Endothelial cell of umbilical vein (primary cell): ENCODE results near the gene APOBEC3A. TPM values are rescaled to one million over a fixed set of nuclear protein-coding genes. Genes with fewer than 3 reads are reported as not detected.

Experiments
- BruUV-seq: library from RNA; stranded (reverse); fragments of 400-500 nt; replicated peaks from 2 replicates; lab custom pipeline; 2021; lab: Mats Ljungman, UMichigan
- CTCF ChIA-PET: fragments of 300-600, 350-600 bp; sonication (Branson Sonifier 250); formaldehyde crosslinking; loops from one replicate; lab custom pipeline; 2021; ENCODE audit warnings: antibody characterized with exemption, inconsistent platforms; lab: Charles Lee
- POLR2A ChIA-PET: fragments of 300-600, 350-600 bp; sonication (Branson Sonifier 250); formaldehyde crosslinking; loops from one replicate; lab custom pipeline; 2021; ENCODE audit warnings: antibody characterized with exemption, inconsistent platforms; lab: Charles Lee
- DNase-seq: peaks from one replicate; pipeline ENCODE4 v3.0.0-alpha.2; 2011; ENCODE audit warnings: low read depth, low spot score
- FAIRE-seq: peaks from 2 replicates; lab custom pipeline; 2011; peaks lifted over from hg19 to GRCh38; lab: Jason Lieb, UNC
- H2AFZ ChIP-seq: 2 replicates; pipeline ENCODE4 v1.6.0; 2012; ENCODE audit warnings: low read depth, low read length, control low read depth, inconsistent platforms
- H3K27ac ChIP-seq: 2 replicates; pipeline ENCODE4 v1.5.1; 2011; ENCODE audit warnings: low read depth, mild to moderate bottlenecking, control low read depth, low read length, moderate library complexity; ENCODE audit not compliant: insufficient read depth
- H3K27me3 ChIP-seq, 2 experiments: 2 replicates each; pipeline versions ENCODE4 v1.6.0 to v1.6.1; 2011; ENCODE audit warnings: low read length in 2 of 2, mixed read lengths in 1 of 2; ENCODE audit not compliant: control insufficient read depth in 2 of 2, insufficient read depth in 2 of 2
- H3K36me3 ChIP-seq, 2 experiments: 2 replicates in 1 of 2; 3 replicates in 1 of 2; pipeline ENCODE4 v1.5.1; 2011; ENCODE audit warnings: low read length in 2 of 2, mild to moderate bottlenecking in 1 of 2, moderate library complexity in 1 of 2; ENCODE audit not compliant: control insufficient read depth in 2 of 2, insufficient read depth in 2 of 2; ENCODE audit errors: extremely low read depth in 1 of 2
- H3K4me1 ChIP-seq: 3 replicates; pipeline ENCODE4 v1.5.1; 2011; ENCODE audit warnings: mild to moderate bottlenecking, low read length; ENCODE audit not compliant: control insufficient read depth, insufficient read depth; ENCODE audit errors: extremely low read depth
- H3K4me2 ChIP-seq: 2 replicates; pipeline ENCODE4 v1.6.1; 2011; ENCODE audit warnings: low read length, control low read depth, mixed read lengths; ENCODE audit not compliant: insufficient read depth
- H3K4me3 ChIP-seq, 3 experiments: fragments of 200-600 bp in 1 of 3; sonication (generic), shearing (Covaris generic) in 1 of 3; replicated peaks in 1 of 3; 2 replicates each; pipeline ENCODE4 v1.5.1; 2011 to 2016; ENCODE audit warnings: control low read depth in 3 of 3, low read length in 3 of 3, mild to moderate bottlenecking in 2 of 3, inconsistent platforms in 1 of 3, low read depth in 1 of 3, moderate library complexity in 1 of 3; ENCODE audit not compliant: insufficient read depth in 1 of 3
- H3K79me2 ChIP-seq: 2 replicates; pipeline ENCODE4 v1.6.0; 2012; ENCODE audit warnings: low read length, inconsistent platforms; ENCODE audit not compliant: control insufficient read depth, insufficient read depth
- H3K9ac ChIP-seq: replicated peaks from 2 replicates; pipeline ENCODE3; 2011; ENCODE audit warnings: low read length, control low read depth; ENCODE audit not compliant: insufficient read depth; ENCODE audit errors: extremely low read depth
- H3K9me1 ChIP-seq: replicated peaks from 3 replicates; pipeline ENCODE4 v1.6.0; 2011; ENCODE audit warnings: mild to moderate bottlenecking, low read length; ENCODE audit not compliant: control insufficient read depth, insufficient read depth; ENCODE audit errors: extremely low read depth
- H3K9me3 ChIP-seq: replicated peaks from 2 replicates; pipeline ENCODE4 v1.5.1; 2012; ENCODE audit warnings: low read length, inconsistent platforms; ENCODE audit not compliant: control insufficient read depth, insufficient read depth
- H4K20me1 ChIP-seq: replicated peaks from 2 replicates; pipeline ENCODE3; 2011; ENCODE audit warnings: mild to moderate bottlenecking, low read length; ENCODE audit not compliant: control insufficient read depth, insufficient read depth; ENCODE audit errors: extremely low read depth
- EZH2 ChIP-seq: IDR thresholded peaks from 2 replicates; pipeline ENCODE4 v1.6.1; 2012; ENCODE audit warnings: borderline replicate concordance, low read depth, mild to moderate bottlenecking, moderate library complexity, low read length, inconsistent platforms; ENCODE audit not compliant: severe bottlenecking
- FOS ChIP-seq: IDR thresholded peaks from 2 replicates; pipeline ENCODE4 v1.6.1; 2011; ENCODE audit warnings: mild to moderate bottlenecking, low read length, moderate library complexity, borderline replicate concordance; ENCODE audit not compliant: insufficient read depth
- GATA2 ChIP-seq: IDR thresholded peaks from 2 replicates; pipeline ENCODE4 v1.7.0; 2011; ENCODE audit warnings: low read depth, mild to moderate bottlenecking, moderate library complexity, mixed read lengths, low read length; ENCODE audit not compliant: insufficient read length, insufficient read depth
- JUN ChIP-seq: IDR thresholded peaks from 2 replicates; pipeline ENCODE4 v1.6.1; 2011; ENCODE audit warnings: borderline replicate concordance, low read depth; ENCODE audit not compliant: insufficient read length, insufficient read depth
- MYC ChIP-seq: IDR thresholded peaks from one replicate; pipeline ENCODE4 v1.6.1; 2011; ENCODE audit warnings: mild to moderate bottlenecking, low read depth, low read length
- POLR2A ChIP-seq: IDR thresholded peaks from 2 replicates; pipeline ENCODE4 v1.6.1; 2012; ENCODE audit warnings: low read depth, mild to moderate bottlenecking, control low read depth, low read length
- POLR2AphosphoS5 ChIP-seq: IDR thresholded peaks from 2 replicates; pipeline ENCODE4 v1.6.1; 2012; ENCODE audit warnings: low read depth, mild to moderate bottlenecking, control low read depth, low read length, moderate library complexity; ENCODE audit not compliant: insufficient read depth
- dilution Hi-C: fragments of 300-500 bp; cut with MboI; formaldehyde crosslinking; loops from one replicate; pipeline ENCODE4 v1.15.0; 2019; ENCODE audit warnings: low sequenced_read_pairs; ENCODE audit not compliant: extremely low pct_ligation_motif_present
- intact Hi-C: fragments of 100-400 bp; cut with micrococcal nuclease; formaldehyde crosslinking; loops from one replicate; pipeline ENCODE4 v1.10.0; 2022
- polyA plus RNA-seq, 4 experiments: library from polyadenylated mRNA; depleted of rRNA in 3 of 4; stranded (reverse) in 3 of 4; unstranded in 1 of 4; fragments of >200 nt; gene quantifications; 2 replicates each; pipeline versions ENCODE4 v1.2.1 to v1.2.3, GENCODE V29; 2011 to 2012; ENCODE audit warnings: missing spikeins in 1 of 4
- total RNA-seq: library from RNA; stranded (reverse); gene quantifications from 2 replicates; pipeline ENCODE4 v1.2.3, GENCODE V29; 2021
- TF ChIP-seq, protein P1 (sequence below), 2 donors: IDR thresholded peaks; 1 replicate in 1 of 2; 2 replicates in 1 of 2; pipeline ENCODE4 v1.5.1; 2011; ENCODE audit warnings: low read length in 2 of 2, mild to moderate bottlenecking in 2 of 2, moderate library complexity in 2 of 2, control low read depth in 1 of 2, inconsistent platforms in 1 of 2, low read depth in 1 of 2; ENCODE audit not compliant: insufficient read depth in 1 of 2; ENCODE audit errors: extremely low read depth in 1 of 2
- TF ChIP-seq, protein P2 (sequence below): IDR thresholded peaks from 2 replicates; pipeline ENCODE4 v1.6.1; 2011; ENCODE audit not compliant: insufficient read depth, insufficient read length

The APOBEC3A gene
- total and polyA plus RNA-seq, 2 donors (not counting 3 experiments of a cell fraction or from before 2014, with no cell fraction given) = not detected

DNA sequence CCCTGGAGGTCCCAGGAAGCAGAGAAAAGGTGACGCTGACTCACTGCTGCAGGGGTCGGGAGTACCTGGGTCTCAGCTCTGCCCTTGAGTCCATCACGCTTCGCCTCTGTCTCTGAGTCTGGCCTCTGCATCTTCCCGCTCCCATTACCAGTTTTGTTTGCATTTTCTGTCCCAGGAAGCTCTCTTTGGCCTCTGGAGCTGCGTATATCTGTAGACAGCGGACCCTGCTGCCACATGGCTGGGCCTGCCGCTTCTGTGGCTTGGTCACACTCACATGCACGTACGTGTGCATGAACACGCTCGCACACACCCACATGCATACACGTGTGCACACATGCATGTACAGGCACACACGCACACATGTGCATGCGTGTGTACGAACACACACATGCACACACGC, 20.8 kb upstream of the APOBEC3A start:
- H3K9me3 ChIP-seq = no peaks in the 10 kb centered on the region
- H3K79me2 ChIP-seq = no peaks in the 10 kb centered on the region
- no peak overlapping the region for H3K4me2 ChIP-seq
- H2AFZ ChIP-seq = no peak overlapping the region
- no peaks in the 10 kb centered on the region for H3K9me1 ChIP-seq
- ChIA-PET POLR2A (no interaction called here), CTCF (interaction anchor here (1.0 to 1.3 kb wide), 3 partner anchors 9 to 67 kb away, joined by 3 to 4 read pairs (median 4); no protein-coding TSS in a partner anchor)
- no peaks in the 10 kb centered on the region for H3K4me1 ChIP-seq
- H3K36me3 ChIP-seq = no peaks in the 10 kb centered on the region
- no peaks in the 10 kb centered on the region for H4K20me1 ChIP-seq
- no peak for TF ChIP-seq FOS
- no peak for TF ChIP-seq POLR2A
- TF ChIP-seq, protein P1, sequence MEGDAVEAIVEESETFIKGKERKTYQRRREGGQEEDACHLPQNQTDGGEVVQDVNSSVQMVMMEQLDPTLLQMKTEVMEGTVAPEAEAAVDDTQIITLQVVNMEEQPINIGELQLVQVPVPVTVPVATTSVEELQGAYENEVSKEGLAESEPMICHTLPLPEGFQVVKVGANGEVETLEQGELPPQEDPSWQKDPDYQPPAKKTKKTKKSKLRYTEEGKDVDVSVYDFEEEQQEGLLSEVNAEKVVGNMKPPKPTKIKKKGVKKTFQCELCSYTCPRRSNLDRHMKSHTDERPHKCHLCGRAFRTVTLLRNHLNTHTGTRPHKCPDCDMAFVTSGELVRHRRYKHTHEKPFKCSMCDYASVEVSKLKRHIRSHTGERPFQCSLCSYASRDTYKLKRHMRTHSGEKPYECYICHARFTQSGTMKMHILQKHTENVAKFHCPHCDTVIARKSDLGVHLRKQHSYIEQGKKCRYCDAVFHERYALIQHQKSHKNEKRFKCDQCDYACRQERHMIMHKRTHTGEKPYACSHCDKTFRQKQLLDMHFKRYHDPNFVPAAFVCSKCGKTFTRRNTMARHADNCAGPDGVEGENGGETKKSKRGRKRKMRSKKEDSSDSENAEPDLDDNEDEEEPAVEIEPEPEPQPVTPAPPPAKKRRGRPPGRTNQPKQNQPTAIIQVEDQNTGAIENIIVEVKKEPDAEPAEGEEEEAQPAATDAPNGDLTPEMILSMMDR (IDR thresholded peaks at IDR 0.05; ENCODE audit: extremely low read depth in 1 of 2, insufficient read depth in 1 of 2, low read depth in 1 of 2, low read length in 2 of 2) = no peak
- no peak for TF ChIP-seq JUN
- TF ChIP-seq EZH2 = no peak
- TF ChIP-seq GATA2 = no peak
- TF ChIP-seq MYC = no peak
- TF ChIP-seq, protein P2, sequence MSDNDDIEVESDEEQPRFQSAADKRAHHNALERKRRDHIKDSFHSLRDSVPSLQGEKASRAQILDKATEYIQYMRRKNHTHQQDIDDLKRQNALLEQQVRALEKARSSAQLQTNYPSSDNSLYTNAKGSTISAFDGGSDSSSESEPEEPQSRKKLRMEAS = no peak
- TF ChIP-seq POLR2AphosphoS5 = no peak
- FAIRE-seq (no peak), DNase-seq (no peak)
- dilution Hi-C loops = no loop called here
- H3K4me3 ChIP-seq = no peak overlapping the region
- BruUV-seq = no TSS peak
- H3K27ac ChIP-seq = no peak overlapping the region
- H3K27me3 ChIP-seq = peaks cover 4 to 6% of the 10 kb centered on the region in 2 experiments
- H3K9ac ChIP-seq = no peak overlapping the region
- intact Hi-C loops = no loop called here
